GM19452 (cell line): ENCODE data around the gene BAHCC1.
"Not testable (repeated sequence)": the region's sequence is repeated elsewhere in the genome, so short reads cannot be mapped to it uniquely, and the experiment has no call there.

Experiments
- ATAC-seq: cut with Tn5 transposase; IDR thresholded peaks from one replicate; pipeline ENCODE4 v1.9.1; 2021; ENCODE audit not compliant: unreplicated experiment

Gene BAHCC1

DNA sequence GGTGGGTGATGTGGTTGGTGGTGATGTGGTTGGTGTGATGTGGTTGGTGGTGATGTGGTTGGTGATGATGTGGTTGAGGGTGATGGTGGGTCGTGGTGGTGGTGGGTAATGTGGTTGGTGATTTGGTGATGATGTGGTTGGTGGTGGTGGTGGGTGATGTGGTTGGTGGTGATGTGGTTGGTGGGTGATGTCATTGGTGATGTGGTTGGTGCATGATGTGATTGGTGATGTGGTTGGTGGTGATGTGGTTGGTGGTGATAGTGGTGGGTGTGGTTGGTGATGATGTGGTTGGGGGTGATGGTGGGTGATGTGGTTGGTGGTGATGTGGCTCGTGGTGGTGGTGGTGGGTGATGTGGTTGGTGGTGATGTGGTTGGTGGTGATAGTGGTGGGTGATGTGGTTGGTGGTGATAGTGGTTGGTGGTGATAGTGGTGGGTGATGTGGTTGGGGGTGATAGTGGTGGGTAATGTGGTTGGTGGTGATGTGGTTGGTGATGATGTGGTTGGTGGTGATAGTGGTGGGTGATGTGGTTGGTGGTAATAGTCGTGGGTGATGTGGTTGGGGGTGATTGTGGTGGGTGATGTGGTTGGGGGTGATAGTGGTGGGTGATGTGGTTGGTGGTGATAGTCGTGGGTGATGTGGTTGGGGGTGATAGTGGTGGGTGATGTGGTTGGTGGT is 30.6 kb downstream of the BAHCC1 start:
- not testable (repeated sequence) for ATAC-seq

DNA sequence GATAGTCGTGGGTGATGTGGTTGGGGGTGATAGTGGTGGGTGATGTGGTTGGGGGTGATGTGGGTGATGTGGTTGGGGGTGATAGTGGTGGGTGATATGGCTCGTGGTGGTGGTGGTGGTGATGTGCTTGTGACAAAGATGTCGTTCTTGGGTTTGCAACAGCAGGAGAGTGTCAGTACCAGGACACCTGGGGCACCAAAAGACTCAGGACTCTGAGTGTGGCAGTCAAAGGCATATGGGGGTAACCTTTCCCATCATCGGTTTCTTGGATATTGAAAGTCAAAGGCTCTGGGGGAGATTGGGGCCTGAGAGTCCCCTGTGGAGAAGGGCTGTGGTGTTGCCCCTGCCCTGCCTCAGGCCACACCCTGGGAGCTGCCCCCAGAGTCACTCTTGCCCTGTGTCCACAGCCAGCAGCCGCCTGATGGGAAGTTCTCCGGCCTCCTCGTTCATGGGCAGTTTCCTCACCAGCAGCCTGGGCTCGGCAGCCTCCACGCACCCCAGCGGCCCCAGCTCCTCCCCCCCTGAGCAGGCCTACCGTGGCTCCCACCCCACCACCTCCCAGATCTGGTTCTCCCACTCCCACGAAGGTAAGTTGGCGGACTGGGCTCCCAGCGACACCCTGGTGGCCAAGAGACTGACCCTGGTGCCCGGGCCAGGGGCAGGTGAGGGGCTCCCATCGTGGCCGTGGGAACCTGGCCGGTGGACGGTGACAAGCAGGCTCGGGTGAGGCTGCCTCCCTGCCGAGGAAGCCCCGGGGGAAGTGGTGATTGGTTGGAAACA is 31.3 kb downstream of the BAHCC1 start:
- ATAC-seq = no peak

DNA sequence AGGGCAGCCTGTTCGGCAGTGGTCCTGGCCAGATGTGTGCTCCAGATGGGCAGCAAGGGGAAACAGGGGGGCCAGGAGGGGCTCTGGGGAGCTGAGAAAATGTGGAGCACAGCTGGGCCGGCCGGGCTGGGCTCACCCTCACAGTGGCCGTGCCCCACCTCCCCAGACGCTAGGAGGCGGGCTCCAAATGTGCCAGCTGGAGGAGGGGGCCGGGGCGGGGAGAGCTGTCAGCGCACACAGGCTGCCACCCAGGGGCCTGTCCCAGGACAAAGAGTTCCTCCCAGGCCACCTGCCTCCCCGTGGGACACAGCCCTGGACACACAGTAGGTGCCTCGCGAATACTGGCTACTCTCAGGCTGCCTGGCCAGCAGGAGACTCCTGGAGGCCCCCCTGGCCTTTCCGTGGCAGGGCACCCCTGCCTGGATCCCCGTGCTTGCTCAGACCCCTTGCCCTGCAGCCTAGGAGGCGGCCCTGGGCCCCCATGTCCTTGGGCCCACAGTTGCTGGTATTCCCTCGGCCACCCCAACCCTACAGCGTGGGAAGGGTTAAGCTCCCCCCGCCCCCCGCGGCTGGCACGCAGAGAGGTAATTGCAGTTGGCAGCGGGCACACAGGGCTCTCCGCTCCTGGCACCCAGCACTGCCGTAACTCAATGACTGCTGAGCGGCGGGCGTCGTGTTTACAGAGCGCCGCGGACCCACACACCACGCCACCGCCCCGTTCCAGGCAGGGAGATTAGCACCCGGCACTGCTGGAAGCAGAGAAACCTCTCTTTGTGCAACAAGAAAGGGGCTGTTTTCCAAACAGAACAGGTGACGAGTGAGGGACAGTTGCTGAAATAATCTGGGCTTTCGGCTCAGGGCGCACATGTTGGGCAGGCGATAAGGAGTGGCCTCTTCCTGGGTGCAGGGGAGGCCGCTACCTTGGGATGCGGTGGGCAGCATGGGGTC is 32.2 kb downstream of the BAHCC1 start:
- no peak for ATAC-seq

DNA sequence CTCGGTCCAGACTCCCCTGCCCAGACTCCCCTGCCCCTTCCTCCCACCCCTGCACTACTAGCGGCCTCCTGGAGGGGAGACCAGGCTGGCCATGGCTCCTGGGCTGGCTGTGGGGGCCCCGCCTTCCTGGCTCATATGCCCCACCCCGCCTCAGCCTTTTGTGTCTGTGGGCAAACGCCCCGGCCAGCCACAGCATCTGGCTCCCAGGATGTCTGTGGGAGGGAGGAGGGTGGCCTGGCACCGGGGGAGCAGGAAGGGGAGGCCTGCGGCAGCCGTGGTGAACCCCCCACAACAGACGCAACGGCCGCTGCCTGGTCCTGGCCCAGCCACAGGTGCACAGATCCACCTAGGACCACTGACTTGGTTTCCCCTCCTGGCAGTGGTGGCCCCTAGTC is 32.9 kb downstream of the BAHCC1 start:
- no peak for ATAC-seq

DNA sequence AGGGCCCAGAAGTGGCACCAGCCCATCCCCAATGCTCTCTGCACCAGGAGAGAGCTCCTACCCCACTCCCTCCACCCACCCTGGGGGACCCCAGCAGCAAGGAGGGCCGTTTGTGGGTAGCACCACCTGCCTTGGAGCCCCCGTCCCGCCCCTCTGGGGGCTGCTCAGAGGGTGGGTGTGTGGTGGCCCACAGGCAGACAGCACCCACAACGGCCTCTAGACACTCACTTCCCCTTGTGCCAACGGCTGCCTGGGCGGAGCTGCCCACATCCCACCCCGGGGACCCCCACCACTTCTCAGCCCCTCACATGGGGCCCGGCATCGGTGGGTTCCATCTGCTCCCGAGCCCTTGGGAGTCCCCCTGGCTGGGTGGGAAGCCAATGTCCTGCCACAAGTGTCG is 33.3 kb downstream of the BAHCC1 start:
- ATAC-seq = no peak

DNA sequence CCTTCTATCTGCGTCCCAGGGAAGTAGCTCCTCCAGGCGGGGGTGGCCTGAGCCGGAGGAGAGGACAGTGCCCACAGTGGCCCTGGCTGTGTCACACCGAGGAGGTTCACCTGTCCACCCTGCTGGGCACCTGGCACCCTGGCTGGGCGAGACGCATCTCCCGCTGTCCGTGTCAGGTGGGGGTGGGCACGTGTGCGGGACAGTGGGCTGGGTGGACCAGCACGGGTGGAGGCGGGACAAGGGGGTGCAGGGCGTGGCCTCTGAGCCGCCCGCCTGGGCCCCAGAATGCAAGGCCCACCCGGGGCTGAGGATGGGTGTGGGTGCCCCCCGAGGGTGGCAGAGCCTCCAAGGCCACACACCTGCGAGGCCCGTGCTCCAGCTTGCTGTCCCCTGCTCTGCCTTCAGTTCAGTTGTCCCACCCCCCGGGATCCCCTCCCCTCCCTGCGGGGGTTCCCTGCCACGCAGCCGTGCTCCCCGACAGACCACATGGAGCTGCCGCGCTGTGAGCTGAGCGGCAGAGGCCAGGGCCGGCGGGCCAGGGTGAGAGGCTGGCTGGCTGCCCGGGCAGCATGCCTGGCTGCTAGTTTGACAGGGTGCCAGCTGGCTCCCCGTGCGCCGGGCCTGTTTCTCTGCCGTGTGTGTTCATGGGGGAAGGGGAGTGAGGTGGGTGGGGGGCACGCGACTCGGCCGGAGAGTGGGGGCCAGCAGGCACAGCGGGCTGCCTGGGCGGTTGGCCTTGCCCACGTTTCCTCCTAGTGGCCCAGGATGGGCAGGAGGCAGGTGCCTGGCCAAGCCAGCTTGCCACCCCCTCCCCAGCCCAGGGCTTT is 33.9 kb downstream of the BAHCC1 start:
- no peak for ATAC-seq

DNA sequence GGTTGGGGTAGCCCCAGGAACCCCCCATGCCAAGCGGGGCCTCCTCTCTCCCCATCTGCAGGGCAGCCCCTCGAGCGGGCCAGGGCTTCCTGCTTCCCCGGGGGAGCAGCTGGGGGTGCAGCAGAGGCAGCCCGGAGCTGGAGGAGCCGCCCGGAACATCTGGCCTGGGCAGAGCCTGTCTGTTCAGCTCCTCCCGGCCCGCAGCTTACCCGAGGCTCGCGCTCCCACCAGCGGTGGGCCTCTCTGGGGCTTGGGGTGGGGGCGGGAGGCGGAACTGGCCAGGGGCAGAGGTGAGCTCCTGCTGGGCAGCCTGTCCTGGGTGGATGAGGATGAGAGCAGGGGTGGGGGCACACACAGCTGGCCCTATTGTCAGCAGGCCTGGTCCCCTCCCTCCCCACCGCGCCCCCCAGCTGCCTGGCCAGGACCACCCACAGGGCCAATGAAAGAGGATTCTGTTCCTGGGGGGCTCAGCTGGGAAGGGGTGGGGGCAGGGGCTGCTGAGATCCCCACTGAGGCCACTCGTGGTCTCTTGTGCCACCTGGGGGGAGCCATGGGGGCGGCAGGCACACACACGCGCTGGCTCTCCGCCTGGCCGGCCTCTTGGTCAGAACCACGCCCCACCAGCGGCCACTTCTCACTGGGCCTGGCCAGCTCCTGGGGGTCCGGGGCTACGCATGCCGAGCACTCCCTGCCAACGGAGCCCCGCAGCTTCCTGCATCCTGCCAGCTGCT is 34.7 kb downstream of the BAHCC1 start:
- ATAC-seq = no peak

DNA sequence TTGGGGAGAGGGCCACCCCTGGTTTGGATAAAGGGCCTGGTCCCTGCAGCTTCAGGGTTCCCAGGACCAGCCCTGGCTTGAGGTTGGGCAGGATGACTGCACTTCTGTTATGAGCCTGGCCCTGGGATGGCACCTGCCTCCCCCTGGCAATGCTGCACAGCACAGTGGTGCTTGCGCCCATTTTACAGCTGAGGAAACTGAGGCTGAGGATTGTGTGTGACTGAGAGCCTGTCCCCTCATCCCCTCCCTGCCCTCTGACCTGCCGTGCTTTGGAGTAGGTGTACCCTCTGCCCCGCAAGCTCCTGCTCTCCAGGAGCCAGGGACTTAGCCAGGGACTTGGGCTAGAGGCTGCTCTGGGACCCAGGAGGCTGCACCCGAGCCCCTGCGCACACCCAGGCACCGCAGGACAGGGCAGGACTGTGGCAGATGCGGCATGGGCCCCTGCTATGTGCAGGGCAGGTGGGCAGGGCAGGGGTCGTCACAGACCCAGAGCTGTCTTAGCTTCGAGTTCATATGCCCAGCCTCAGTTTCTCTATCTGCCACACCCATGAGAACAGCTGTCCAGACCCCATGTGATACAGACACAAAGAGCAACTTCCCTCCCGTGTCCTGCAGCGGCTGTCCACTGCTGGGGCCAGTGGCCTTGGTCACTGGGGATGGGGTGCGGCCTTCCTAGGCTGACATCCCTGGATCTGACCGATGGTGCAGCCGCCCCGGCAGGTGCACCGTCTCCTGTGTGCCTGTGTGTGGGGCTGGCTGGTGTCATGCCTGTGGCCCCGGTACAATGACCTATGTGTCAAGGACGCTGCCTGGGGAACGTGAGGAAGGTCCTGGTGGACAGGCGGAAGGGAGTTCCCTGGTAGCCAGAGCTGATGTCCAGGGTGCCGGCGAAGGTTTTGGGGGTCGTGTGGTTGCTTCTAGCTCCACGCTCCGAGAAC is 36.6 kb downstream of the BAHCC1 start:
- ATAC-seq = no peak

DNA sequence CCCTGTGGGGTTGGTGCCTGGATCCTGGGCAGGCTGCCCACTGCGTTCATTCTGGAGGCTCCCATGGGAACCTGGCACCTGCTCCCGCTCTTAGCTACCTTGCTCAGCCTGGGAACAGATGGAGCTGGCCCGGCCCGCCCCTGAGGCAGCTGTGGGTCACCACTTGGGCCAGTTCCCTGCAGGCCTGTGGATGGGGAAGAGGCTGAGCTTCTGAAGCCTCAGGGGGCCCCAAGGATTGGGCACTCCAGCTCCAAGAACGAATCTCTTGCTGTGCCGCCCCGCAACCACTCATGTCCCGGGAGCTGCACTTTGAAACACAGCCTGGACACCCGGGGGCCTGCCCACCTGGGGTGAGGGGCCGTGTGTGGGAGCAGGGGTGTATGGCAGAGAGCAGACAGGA is 37.7 kb downstream of the BAHCC1 start:
- ATAC-seq = no peak

DNA sequence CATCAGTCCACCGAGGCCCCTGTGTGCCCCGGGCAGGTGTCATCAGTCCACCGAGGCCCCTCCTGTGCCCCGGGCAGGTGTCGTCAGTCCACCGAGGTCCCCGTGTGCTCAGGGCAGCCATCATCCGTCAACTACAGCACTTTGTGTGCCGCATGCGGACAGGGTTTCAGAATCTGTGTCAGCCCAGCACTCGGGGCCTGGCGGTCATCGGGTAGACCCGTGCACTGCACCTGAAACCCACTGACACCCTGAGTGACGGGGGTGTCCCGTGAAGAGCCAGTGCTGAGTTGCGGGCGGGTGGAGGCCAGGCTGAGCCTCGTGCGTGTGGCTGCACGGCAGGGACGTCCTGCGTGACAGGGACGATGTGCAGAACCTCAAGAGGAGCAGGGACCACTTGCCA is 38.4 kb downstream of the BAHCC1 start:
- ATAC-seq = no peak

DNA sequence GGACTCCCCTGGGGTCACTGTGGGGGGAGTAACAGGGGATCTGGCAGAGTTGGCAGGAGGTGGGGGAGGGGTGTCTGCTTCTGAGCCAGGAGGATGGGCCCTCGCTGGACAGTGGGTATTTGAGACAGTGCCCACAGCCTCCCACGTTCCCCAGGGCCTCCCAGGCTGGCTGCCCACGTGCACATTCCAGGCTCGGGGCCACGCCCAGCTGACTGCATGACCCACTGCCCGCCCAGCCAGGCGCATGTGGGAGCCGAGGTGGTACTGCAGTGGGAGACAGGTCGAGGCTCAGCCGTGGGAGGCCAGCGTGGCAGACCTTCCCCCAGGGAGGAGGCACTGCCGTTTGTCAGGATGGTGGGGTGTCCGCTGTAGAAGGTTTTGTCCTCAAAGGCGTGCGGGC is 38.8 kb downstream of the BAHCC1 start:
- no peak for ATAC-seq

DNA sequence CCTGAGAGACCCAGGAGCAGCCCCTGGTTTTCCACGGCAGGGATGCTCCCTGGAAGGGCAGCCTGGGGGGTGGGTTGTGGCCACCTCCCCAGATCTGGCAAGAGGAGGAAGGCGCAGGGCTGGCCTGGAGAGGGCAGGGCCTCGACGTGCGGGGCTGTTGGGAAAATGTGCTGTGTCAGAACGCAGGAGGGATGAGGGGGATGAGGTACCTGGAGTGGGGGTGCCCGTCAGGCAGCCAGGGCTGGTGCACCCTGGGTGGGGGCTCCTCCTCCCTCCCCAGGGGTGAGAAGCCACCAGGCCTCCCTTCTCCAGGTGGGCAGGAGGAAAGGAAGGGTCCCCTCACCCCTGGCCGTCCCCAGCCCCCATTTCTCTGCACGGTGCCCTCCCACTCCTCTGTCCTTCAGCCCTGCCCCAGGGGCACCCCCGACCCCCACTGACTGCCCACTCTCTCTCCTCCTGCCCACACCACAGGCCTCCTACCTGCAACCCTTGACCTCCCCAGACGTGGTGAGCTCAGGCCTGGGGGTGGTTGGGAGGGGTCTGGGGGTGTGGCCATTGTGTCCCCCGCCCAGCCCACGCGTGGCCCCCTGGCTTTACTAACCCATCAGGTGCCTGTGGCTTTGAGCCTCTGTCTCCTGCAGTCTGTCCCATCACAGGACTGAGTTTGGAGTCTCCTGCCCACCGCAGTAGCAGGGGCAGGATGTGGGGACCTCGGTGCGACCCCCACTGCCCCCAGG is 39.6 kb downstream of the BAHCC1 start:
- ATAC-seq = no peak

DNA sequence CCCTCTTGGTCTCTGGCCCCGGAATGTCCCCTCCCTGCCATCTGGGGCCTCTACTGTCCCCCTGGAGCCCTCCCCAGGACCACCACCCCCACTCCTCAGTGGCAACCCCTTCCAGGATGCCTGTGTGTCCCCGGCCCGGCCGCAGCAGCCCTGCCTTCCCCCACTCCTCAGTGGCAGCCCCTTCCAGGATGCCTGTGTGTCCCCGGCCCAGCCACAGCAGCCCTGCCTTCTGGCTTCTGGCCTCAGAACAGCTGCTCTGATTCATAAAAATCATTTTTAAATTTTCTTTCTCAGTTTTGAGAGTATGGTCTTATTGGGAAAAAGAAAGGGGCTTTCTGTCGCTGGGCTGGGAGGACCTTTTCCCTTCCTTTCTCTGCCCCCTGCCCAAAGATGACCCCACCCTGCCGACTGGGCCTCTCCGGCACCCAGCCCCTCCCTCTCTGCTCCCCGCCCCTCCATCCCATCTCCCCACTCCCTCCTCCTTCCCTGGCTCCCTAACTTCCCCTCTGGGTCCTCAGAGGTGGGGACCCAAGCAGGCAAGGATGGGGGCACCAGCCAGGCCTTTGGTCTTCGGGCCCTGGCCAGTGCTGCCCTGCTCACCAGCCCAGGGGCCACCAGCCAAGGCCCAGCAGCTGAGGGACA is 40.5 kb downstream of the BAHCC1 start:
- ATAC-seq = no peak

DNA sequence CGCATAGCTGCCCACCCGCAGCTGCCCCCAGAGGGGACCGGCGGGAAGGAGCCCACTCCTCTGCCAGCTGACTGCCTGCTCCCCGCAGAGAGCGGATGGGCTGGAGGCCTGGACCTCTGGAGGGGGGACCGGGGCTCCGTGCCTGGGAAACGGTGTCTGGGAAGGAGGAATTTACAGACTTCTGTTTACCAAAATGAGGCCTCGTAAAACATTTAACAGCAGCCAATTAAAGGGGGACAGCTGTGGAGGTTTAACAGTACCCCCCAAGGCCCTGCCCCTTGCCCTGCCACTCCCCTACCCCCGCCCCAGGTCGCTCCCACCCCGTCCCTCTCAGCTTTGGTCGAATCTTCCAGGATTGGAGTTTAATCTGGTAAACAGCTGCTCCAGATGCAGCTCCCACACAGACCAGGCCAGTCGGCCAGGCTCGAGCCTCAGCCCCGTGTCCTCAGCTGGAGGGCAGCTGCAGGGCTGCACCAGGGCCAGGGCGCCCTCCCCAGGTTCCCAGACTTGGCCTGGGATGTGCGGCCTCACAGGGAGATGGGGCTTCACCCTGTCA is 41.1 kb downstream of the BAHCC1 start:
- ATAC-seq = no peak

DNA sequence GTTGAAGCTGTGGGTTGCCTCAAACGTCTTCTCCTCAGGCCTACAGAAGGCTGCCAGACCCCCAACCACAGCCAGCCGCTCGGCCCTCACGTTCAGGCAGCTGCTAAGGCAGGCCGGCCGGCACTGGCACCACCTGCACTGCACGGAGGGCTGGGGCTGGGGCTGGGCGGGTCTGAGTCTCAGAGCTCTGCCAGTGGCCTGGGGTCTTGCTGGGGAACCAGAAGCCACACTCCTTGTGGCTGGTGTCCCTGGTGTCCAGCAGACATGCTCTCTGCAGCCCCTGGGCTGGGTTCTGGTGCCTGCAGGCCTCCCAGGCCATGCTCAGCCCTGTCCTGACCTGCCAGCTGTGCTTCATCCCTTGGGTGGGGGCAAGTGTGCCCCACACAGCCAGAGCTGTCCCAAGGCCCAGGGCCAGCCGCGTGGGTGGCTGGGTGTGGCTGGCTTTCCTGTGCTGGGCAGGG is 42.0 kb downstream of the BAHCC1 start:
- ATAC-seq = no peak

DNA sequence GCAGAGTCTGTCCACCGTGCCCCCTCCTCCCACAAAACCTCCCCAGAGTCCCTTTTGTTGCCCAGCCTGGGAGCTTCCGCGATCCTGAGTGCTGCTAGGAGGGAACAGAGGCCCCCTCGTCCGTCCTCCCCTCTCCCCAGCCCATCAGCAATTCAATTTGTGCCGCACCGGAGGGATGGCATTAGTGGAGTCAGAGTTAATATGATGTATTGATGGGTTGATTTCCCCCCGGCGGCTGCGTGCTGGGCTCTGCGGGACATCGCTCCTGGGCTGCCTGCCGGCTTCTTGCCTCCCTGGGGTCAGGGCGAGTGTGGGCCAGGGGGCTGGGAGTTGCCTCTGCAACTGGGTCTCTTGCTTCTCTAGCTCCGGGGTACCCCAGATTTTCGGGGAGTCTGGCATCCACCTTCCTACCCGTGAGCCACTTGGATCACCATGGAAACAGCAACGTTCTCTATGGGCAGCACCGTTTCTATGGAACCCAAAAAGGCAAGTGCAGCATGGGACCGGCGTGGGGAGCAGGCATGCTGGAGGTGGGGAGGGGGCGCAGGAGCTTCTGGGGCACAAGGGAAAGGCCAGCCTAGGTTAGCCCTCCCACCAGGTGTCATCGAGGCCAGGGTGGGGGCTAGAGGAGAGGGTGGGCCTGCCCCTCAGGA is 42.9 kb downstream of the BAHCC1 start:
- no peak for ATAC-seq

DNA sequence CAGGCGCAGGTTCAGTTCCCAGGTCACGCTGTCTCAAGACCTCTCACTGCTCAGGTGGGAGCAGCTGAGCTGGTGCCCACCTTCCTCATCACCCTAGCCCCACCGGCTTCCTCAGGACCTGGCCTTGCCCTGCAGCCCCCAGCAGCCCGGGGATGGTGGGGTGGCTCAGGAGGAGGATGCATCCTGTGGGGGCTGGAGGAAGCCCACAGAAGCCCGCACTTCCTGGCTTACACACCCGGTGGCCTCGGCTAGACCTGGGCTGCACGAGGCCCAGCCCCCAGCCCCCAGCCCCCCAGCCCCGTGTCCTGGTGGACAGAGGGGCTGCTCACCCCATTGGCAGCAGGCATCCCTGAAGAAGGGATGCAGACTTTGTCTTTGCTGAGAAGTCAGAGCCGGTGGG is 43.4 kb downstream of the BAHCC1 start:
- no peak for ATAC-seq
